Endothelial cell of umbilical vein (primary cell): ENCODE data around the gene DAP3. TPM values are rescaled to one million over a fixed set of nuclear protein-coding genes. Genes with fewer than 3 reads are reported as not detected.

Source experiments
- BruUV-seq: library from RNA; stranded (reverse); fragments of 400-500 nt; replicated peaks from 2 replicates; lab custom pipeline; 2021; lab: Mats Ljungman, UMichigan
- CTCF ChIA-PET: fragments of 300-600, 350-600 bp; sonication (Branson Sonifier 250); formaldehyde crosslinking; loops from one replicate; lab custom pipeline; 2021; ENCODE audit warnings: antibody characterized with exemption, inconsistent platforms; lab: Charles Lee
- POLR2A ChIA-PET: fragments of 300-600, 350-600 bp; sonication (Branson Sonifier 250); formaldehyde crosslinking; loops from one replicate; lab custom pipeline; 2021; ENCODE audit warnings: antibody characterized with exemption, inconsistent platforms; lab: Charles Lee
- DNase-seq: peaks from one replicate; pipeline ENCODE4 v3.0.0-alpha.2; 2011; ENCODE audit warnings: low read depth, low spot score
- FAIRE-seq: peaks from 2 replicates; lab custom pipeline; 2011; peaks lifted over from hg19 to GRCh38; lab: Jason Lieb, UNC
- H2AFZ ChIP-seq: 2 replicates; pipeline ENCODE4 v1.6.0; 2012; ENCODE audit warnings: low read depth, low read length, control low read depth, inconsistent platforms
- H3K27ac ChIP-seq: 2 replicates; pipeline ENCODE4 v1.5.1; 2011; ENCODE audit warnings: low read depth, mild to moderate bottlenecking, control low read depth, low read length, moderate library complexity; ENCODE audit not compliant: insufficient read depth
- H3K27me3 ChIP-seq, 2 experiments: 2 replicates each; pipeline versions ENCODE4 v1.6.0 to v1.6.1; 2011; ENCODE audit warnings: low read length in 2 of 2, mixed read lengths in 1 of 2; ENCODE audit not compliant: control insufficient read depth in 2 of 2, insufficient read depth in 2 of 2
- H3K36me3 ChIP-seq, 2 experiments: 2 replicates in 1 of 2; 3 replicates in 1 of 2; pipeline ENCODE4 v1.5.1; 2011; ENCODE audit warnings: low read length in 2 of 2, mild to moderate bottlenecking in 1 of 2, moderate library complexity in 1 of 2; ENCODE audit not compliant: control insufficient read depth in 2 of 2, insufficient read depth in 2 of 2; ENCODE audit errors: extremely low read depth in 1 of 2
- H3K4me1 ChIP-seq: 3 replicates; pipeline ENCODE4 v1.5.1; 2011; ENCODE audit warnings: mild to moderate bottlenecking, low read length; ENCODE audit not compliant: control insufficient read depth, insufficient read depth; ENCODE audit errors: extremely low read depth
- H3K4me2 ChIP-seq: 2 replicates; pipeline ENCODE4 v1.6.1; 2011; ENCODE audit warnings: low read length, control low read depth, mixed read lengths; ENCODE audit not compliant: insufficient read depth
- H3K4me3 ChIP-seq, 3 experiments: fragments of 200-600 bp in 1 of 3; sonication (generic), shearing (Covaris generic) in 1 of 3; replicated peaks in 1 of 3; 2 replicates each; pipeline ENCODE4 v1.5.1; 2011 to 2016; ENCODE audit warnings: control low read depth in 3 of 3, low read length in 3 of 3, mild to moderate bottlenecking in 2 of 3, inconsistent platforms in 1 of 3, low read depth in 1 of 3, moderate library complexity in 1 of 3; ENCODE audit not compliant: insufficient read depth in 1 of 3
- H3K79me2 ChIP-seq: 2 replicates; pipeline ENCODE4 v1.6.0; 2012; ENCODE audit warnings: low read length, inconsistent platforms; ENCODE audit not compliant: control insufficient read depth, insufficient read depth
- H3K9ac ChIP-seq: replicated peaks from 2 replicates; pipeline ENCODE3; 2011; ENCODE audit warnings: low read length, control low read depth; ENCODE audit not compliant: insufficient read depth; ENCODE audit errors: extremely low read depth
- H3K9me1 ChIP-seq: replicated peaks from 3 replicates; pipeline ENCODE4 v1.6.0; 2011; ENCODE audit warnings: mild to moderate bottlenecking, low read length; ENCODE audit not compliant: control insufficient read depth, insufficient read depth; ENCODE audit errors: extremely low read depth
- H3K9me3 ChIP-seq: replicated peaks from 2 replicates; pipeline ENCODE4 v1.5.1; 2012; ENCODE audit warnings: low read length, inconsistent platforms; ENCODE audit not compliant: control insufficient read depth, insufficient read depth
- H4K20me1 ChIP-seq: replicated peaks from 2 replicates; pipeline ENCODE3; 2011; ENCODE audit warnings: mild to moderate bottlenecking, low read length; ENCODE audit not compliant: control insufficient read depth, insufficient read depth; ENCODE audit errors: extremely low read depth
- CTCF ChIP-seq, 2 donors: IDR thresholded peaks; 1 replicate in 1 of 2; 2 replicates in 1 of 2; pipeline ENCODE4 v1.5.1; 2011; ENCODE audit warnings: low read length in 2 of 2, mild to moderate bottlenecking in 2 of 2, moderate library complexity in 2 of 2, control low read depth in 1 of 2, inconsistent platforms in 1 of 2, low read depth in 1 of 2; ENCODE audit not compliant: insufficient read depth in 1 of 2; ENCODE audit errors: extremely low read depth in 1 of 2
- GATA2 ChIP-seq: IDR thresholded peaks from 2 replicates; pipeline ENCODE4 v1.7.0; 2011; ENCODE audit warnings: low read depth, mild to moderate bottlenecking, moderate library complexity, mixed read lengths, low read length; ENCODE audit not compliant: insufficient read length, insufficient read depth
- JUN ChIP-seq: IDR thresholded peaks from 2 replicates; pipeline ENCODE4 v1.6.1; 2011; ENCODE audit warnings: borderline replicate concordance, low read depth; ENCODE audit not compliant: insufficient read length, insufficient read depth
- POLR2A ChIP-seq: IDR thresholded peaks from 2 replicates; pipeline ENCODE4 v1.6.1; 2012; ENCODE audit warnings: low read depth, mild to moderate bottlenecking, control low read depth, low read length
- POLR2AphosphoS5 ChIP-seq: IDR thresholded peaks from 2 replicates; pipeline ENCODE4 v1.6.1; 2012; ENCODE audit warnings: low read depth, mild to moderate bottlenecking, control low read depth, low read length, moderate library complexity; ENCODE audit not compliant: insufficient read depth
- dilution Hi-C: fragments of 300-500 bp; cut with MboI; formaldehyde crosslinking; loops from one replicate; pipeline ENCODE4 v1.15.0; 2019; ENCODE audit warnings: low sequenced_read_pairs; ENCODE audit not compliant: extremely low pct_ligation_motif_present
- intact Hi-C: fragments of 100-400 bp; cut with micrococcal nuclease; formaldehyde crosslinking; loops from one replicate; pipeline ENCODE4 v1.10.0; 2022
- polyA plus RNA-seq, 4 experiments: library from polyadenylated mRNA; depleted of rRNA in 3 of 4; stranded (reverse) in 3 of 4; unstranded in 1 of 4; fragments of >200 nt; gene quantifications; 2 replicates each; pipeline versions ENCODE4 v1.2.1 to v1.2.3, GENCODE V29; 2011 to 2012; ENCODE audit warnings: missing spikeins in 1 of 4
- total RNA-seq: library from RNA; stranded (reverse); gene quantifications from 2 replicates; pipeline ENCODE4 v1.2.3, GENCODE V29; 2021

DAP3 gene
- total and polyA plus RNA-seq, 2 donors (not counting 3 experiments of a cell fraction or from before 2014, with no cell fraction given): 86.5 to 104 TPM

- DNase-seq: peak; percentile 90
- H3K36me3 ChIP-seq: peaks cover 0 to 4% of the 10 kb centered on the region in 2 experiments
- FAIRE-seq: no peak
- H3K4me1 ChIP-seq: peaks cover 15% of the 10 kb centered on the region
- dilution Hi-C loops (no loop called here), intact Hi-C loops (loop anchor here (5.0 to 10.0 kb wide), 2 partner anchors 39 to 166 kb away; partner anchors contain the start of genes GON4L and SYT11)
- H3K4me3 ChIP-seq: peak within 1 kb of the TSS; percentile 49 to 92 (median 92)
- CTCF ChIA-PET: no interaction called here
- H3K27ac ChIP-seq: peak within 1 kb of the TSS; percentile 84
- H2AFZ ChIP-seq: peak within 1 kb of the TSS; percentile 88
- H3K27me3 ChIP-seq: no peaks in the 10 kb centered on the region
- H3K9me1 ChIP-seq: no peaks in the 10 kb centered on the region
- POLR2A ChIA-PET: no interaction called here
- H3K9me3 ChIP-seq: no peaks in the 10 kb centered on the region
- peak within 1 kb of the TSS; percentile 84 for H3K4me2 ChIP-seq
- H4K20me1 ChIP-seq: no peaks in the 10 kb centered on the region
- TF ChIP-seq POLR2AphosphoS5: peak; percentile 48
- TF ChIP-seq GATA2: no peak
- peak; percentile 55 for TF ChIP-seq POLR2A
- no TSS peak for BruUV-seq
- peaks cover 86% of the 10 kb centered on the region for H3K79me2 ChIP-seq
- peak within 1 kb of the TSS; percentile 95 for H3K9ac ChIP-seq
Observed at GRCh38 chr1:155688324-155689080, 389 bp upstream of the DAP3 start, which contains the start of gene YY1AP1. Gene YY1AP1 (minus strand): TSS chr1:155688774. CDS start chr1:155680436, 8,338 bp downstream.

- Histone ChIP-seq H3K27me3 (no peaks in the 10 kb centered on the region), H3K9me1 (no peaks in the 10 kb centered on the region), H3K4me2 (no peak overlapping the region), H3K79me2 (peaks cover 86% of the 10 kb centered on the region), H3K4me1 (peaks cover 11% of the 10 kb centered on the region), H3K9ac (no peak overlapping the region), H3K4me3 (no peak overlapping the region), H4K20me1 (no peaks in the 10 kb centered on the region), H3K36me3 (peaks cover 0 to 4% of the 10 kb centered on the region in 2 experiments), H3K27ac (no peak overlapping the region), H3K9me3 (no peaks in the 10 kb centered on the region), H2AFZ (no peak overlapping the region)
- ChIA-PET CTCF (interaction anchor here (1.1 kb wide), 1 partner anchor 36 kb away, joined by 3 read pairs; no protein-coding TSS in a partner anchor), POLR2A (no interaction called here)
- no peak for TF ChIP-seq CTCF (IDR thresholded peaks at IDR 0.05; ENCODE audit: extremely low read depth in 1 of 2, insufficient read depth in 1 of 2, low read depth in 1 of 2, low read length in 2 of 2)
- TF ChIP-seq POLR2AphosphoS5: no peak
- TF ChIP-seq JUN: no peak
- no TSS peak for BruUV-seq
- DNase-seq (no peak), FAIRE-seq (no peak)
- dilution Hi-C loops (no loop called here), intact Hi-C loops (no loop called here)
Observed at GRCh38 chr1:155691992-155692528, 3.2 kb downstream of the DAP3 start.
